Mucosa of stomach (tissue), 1 donor: ENCODE results near the gene ZNF592.
"Not testable (repeated sequence)": the region's sequence is repeated elsewhere in the genome, so short reads cannot be mapped to it uniquely, and the experiment has no call there.

Experiments used
- H3K27me3 ChIP-seq: one replicate; pipeline ENCODE4 v1.7.0; 2013; ENCODE audit warnings: mild to moderate bottlenecking, low read length; ENCODE audit not compliant: control insufficient read depth, insufficient read depth
- H3K36me3 ChIP-seq: one replicate; pipeline ENCODE4 v1.7.0; 2013; ENCODE audit warnings: low read length; ENCODE audit not compliant: control insufficient read depth, insufficient read depth
- H3K4me1 ChIP-seq: one replicate; pipeline ENCODE4 v1.7.0; 2013; ENCODE audit warnings: mild to moderate bottlenecking, low read length; ENCODE audit not compliant: control insufficient read depth, insufficient read depth
- H3K4me3 ChIP-seq: one replicate; pipeline ENCODE4 v1.7.0; 2013; ENCODE audit warnings: low read length
- H3K9ac ChIP-seq: one replicate; pipeline ENCODE4 v1.7.0; 2013; ENCODE audit warnings: mild to moderate bottlenecking, low read length, moderate library complexity
- H3K9me3 ChIP-seq: one replicate; pipeline ENCODE4 v1.7.0; 2013; ENCODE audit warnings: mild to moderate bottlenecking, low read length, moderate library complexity; ENCODE audit not compliant: control insufficient read depth
- donor health status: Pancreatic carcinoma.

The ZNF592 gene

GRCh38 chr15:84727429-84727828, 21.0 kb upstream of the ZNF592 start:
- no peak overlapping the region for H3K4me3 ChIP-seq
- H3K9me3 ChIP-seq, result no peaks in the 10 kb centered on the region
- no peak overlapping the region for H3K9ac ChIP-seq
- no peaks in the 10 kb centered on the region for H3K27me3 ChIP-seq
- no peaks in the 10 kb centered on the region for H3K4me1 ChIP-seq
- H3K36me3 ChIP-seq, result no peaks in the 10 kb centered on the region

GRCh38 chr15:84731774-84732173, 16.6 kb upstream of the ZNF592 start:
- Histone ChIP-seq H3K4me3 (no peak overlapping the region), H3K4me1 (peaks cover 12% of the 10 kb centered on the region), H3K9me3 (no peaks in the 10 kb centered on the region), H3K9ac (no peak overlapping the region), H3K36me3 (no peaks in the 10 kb centered on the region), H3K27me3 (no peaks in the 10 kb centered on the region)

GRCh38 chr15:84734794-84735479, 13.5 kb upstream of the ZNF592 start:
- Histone ChIP-seq H3K4me3 (peak overlapping the region; percentile 1), H3K27me3 (no peaks in the 10 kb centered on the region), H3K9ac (peak overlapping the region; percentile 53), H3K36me3 (no peaks in the 10 kb centered on the region), H3K9me3 (no peaks in the 10 kb centered on the region), H3K4me1 (peaks cover 12% of the 10 kb centered on the region)

DNA sequence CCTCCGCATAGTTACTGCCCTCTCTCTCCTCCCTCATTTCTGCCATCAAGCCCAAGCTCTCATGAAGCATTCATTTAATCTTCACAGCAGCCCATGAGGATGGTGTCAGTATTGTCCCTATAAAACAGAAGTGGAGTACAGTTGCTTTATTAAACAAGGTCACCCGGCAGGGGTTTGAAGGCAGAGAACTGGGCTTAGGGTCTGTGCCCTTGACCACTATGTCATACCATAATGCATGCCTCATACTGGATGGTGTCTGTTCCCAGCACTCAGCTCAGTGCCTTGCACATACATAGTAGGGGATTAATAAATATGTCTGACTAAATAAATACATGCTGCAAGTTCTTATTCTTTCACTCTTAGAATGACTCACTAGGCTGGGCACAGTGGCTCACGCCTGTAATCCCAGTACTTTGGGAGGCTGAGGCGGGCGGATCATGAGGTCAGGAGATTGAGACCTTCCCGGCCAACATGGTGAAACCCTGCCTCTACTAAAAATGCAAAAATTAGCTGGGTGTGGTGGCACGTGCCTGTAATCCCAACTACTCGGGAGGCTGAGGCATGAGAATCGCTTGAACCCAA, 12.8 kb upstream of the ZNF592 start:
- not testable (repeated sequence) for H3K27me3 ChIP-seq, H3K9me3 ChIP-seq, H3K36me3 ChIP-seq
- Histone ChIP-seq H3K9ac (peak overlapping the region; percentile 53), H3K4me3 (peak overlapping the region; percentile 1), H3K4me1 (peaks cover 12% of the 10 kb centered on the region)

GRCh38 chr15:84736375-84736774, 12.0 kb upstream of the ZNF592 start:
- Histone ChIP-seq H3K27me3 (no peaks in the 10 kb centered on the region), H3K36me3 (no peaks in the 10 kb centered on the region), H3K9me3 (no peaks in the 10 kb centered on the region), H3K9ac (peak overlapping the region; percentile 5), H3K4me1 (peaks cover 12% of the 10 kb centered on the region), H3K4me3 (no peak overlapping the region)

DNA sequence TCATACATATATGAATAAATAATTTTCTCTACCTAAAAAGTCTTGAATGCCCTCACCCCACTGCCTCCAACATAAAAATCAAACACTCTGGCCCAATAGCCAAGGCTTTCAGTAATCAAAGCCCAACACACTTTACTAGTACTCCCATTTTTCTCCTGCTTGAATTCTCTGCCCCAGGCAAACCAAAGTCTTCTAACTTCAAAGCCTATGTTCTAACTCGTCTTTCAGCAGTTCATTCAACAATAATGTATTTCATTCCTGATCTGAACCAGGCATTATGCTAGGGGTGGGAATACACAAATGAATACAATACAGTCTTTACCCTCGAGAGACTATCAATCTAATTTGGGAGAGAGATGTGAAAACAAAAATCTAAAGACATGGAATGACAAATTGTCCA, 11.4 kb upstream of the ZNF592 start:
- no peak overlapping the region for H3K9ac ChIP-seq
- no peaks in the 10 kb centered on the region for H3K27me3 ChIP-seq
- H3K9me3 ChIP-seq, result no peaks in the 10 kb centered on the region
- no peaks in the 10 kb centered on the region for H3K36me3 ChIP-seq
- H3K4me1 ChIP-seq, result peaks cover 12% of the 10 kb centered on the region
- no peak overlapping the region for H3K4me3 ChIP-seq

DNA sequence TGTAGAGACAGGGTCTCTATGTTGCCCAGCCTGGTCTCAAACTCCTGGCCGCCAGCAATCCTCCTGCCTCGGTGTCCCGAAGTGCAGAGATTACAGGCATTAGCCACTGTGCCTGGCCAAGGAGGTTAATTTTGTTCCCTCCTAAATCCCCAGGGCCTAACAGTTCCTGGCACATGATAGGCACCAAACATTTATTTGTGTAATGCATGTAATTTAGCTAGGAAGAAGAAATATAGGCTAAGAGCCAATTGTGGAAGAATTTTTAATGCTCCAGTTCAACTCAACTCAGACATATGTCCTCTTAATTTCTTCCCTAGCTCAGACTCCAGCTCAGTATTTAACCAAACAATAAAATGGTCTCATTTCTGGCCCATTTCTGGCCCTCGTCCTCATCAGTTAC, 7.7 kb upstream of the ZNF592 start:
- H3K4me1 ChIP-seq, result peaks cover 2% of the 10 kb centered on the region
- H3K36me3 ChIP-seq, result no peaks in the 10 kb centered on the region
- H3K9me3 ChIP-seq, result no peaks in the 10 kb centered on the region
- no peak overlapping the region for H3K4me3 ChIP-seq
- no peak overlapping the region for H3K9ac ChIP-seq
- H3K27me3 ChIP-seq, result no peaks in the 10 kb centered on the region

- H3K36me3 ChIP-seq, result no peaks in the 10 kb centered on the region
- no peak overlapping the region for H3K9ac ChIP-seq
- no peaks in the 10 kb centered on the region for H3K27me3 ChIP-seq
- H3K9me3 ChIP-seq, result no peaks in the 10 kb centered on the region
- H3K4me1 ChIP-seq, result no peaks in the 10 kb centered on the region
- no peak overlapping the region for H3K4me3 ChIP-seq
Measured at GRCh38 chr15:84741121-84741520, 7.3 kb upstream of the ZNF592 start.

DNA sequence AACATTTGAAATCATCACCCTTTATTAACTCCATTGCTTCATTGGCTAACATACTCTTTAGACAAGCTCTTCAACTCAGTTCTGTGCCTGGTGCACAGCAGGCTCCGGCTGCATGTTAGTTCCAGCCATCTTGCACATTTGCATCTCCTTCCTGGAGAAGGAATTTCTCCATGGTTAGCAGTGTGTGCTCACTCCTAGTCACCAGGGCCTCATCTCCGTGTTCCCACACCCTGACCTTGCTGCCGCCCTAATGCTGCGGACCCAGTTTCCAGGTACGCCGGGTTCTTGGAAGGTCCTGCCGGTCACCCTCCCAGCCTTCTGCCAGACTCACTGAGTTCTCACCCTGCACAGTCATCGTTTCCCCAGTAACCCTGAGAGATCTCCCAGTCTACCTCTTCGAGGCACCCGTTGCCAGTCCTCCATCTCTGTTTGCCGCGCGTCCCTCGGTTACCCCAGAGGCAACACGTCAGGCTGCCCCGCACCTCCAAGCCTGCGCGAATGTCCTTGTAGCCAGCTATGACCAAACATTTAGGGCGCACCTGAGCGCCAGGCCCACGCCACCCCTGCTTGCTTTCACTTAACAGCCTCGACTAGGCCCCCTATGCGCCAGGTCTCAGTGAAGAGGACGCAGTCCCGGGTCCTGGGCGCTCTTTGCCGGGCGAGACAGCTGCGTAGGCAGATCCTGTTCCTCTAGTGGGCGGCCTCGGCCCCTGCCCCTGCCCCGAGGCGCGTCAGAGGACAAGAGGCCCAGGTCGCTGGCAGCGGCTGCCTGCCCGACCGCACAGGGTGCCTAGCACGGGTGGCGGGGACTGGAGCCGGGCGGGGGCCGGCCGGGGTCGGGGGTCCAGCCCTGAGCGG, 747 bp upstream of the ZNF592 start:
- peak overlapping the region; percentile 65 for H3K4me3 ChIP-seq
- no peaks in the 10 kb centered on the region for H3K36me3 ChIP-seq
- no peaks in the 10 kb centered on the region for H3K27me3 ChIP-seq
- peaks cover 23% of the 10 kb centered on the region for H3K4me1 ChIP-seq
- H3K9me3 ChIP-seq, result no peaks in the 10 kb centered on the region
- H3K9ac ChIP-seq, result peak overlapping the region; percentile 96

DNA sequence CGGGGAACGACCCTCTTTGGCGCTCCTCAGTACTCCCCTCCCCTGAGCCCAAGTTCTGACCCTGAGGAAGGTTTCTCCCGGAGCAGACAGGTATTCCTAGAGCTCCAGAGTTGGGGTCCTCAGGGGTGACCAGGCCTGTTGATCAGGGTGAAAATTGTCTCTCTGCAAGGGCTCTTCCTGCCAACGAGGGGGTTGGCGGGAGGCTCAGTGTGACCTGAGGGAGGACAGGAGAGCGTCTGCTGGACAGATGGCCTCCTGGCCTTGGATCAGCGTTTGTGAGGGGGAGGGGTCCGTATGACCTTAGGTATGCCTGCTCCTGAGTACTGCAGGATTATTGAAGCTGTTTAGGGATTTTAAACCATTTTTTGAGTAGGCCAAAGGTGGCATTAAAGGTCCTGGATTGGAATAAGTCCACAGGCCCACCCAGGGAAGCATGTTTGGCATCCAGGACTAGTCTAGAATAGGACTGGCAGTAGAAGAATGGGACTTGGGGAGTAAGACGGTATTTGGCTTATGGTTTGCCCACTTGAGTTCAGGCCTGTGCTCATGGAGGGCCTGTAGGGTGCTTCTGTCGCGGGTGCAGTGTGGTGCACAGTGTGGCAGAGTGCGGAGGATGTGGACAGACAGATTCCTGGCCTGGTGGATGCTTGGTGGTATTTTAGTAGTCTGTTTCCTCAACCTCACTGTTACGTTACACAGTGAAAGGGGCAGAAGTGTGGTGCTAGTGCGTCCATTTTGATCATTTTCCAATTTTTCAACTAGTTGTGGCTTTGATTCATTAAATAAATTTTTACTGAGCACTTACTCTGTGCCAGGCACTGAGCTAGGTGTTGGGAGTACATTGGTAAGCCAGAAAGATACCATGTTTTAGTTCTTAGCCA, 959 bp downstream of the ZNF592 start:
- peaks cover 32% of the 10 kb centered on the region for H3K4me1 ChIP-seq

GRCh38 chr15:84750583-84751092, 2.2 kb downstream of the ZNF592 start:
- H3K9ac ChIP-seq, result peak overlapping the region; percentile 53
- H3K27me3 ChIP-seq, result no peaks in the 10 kb centered on the region
- H3K4me1 ChIP-seq, result peaks cover 38% of the 10 kb centered on the region
- H3K36me3 ChIP-seq, result no peaks in the 10 kb centered on the region
- H3K9me3 ChIP-seq, result no peaks in the 10 kb centered on the region
- H3K4me3 ChIP-seq, result no peak overlapping the region

More for the DNA sequence above, 959 bp downstream of the ZNF592 start:
- H3K9me3 ChIP-seq, result no peaks in the 10 kb centered on the region
- no peaks in the 10 kb centered on the region for H3K36me3 ChIP-seq
- peak overlapping the region; percentile 80 for H3K9ac ChIP-seq
- no peaks in the 10 kb centered on the region for H3K27me3 ChIP-seq
- H3K4me3 ChIP-seq, result peak overlapping the region; percentile 47
